ENCODE measurements around the gene CNOT6. TPM values are rescaled to one million over a fixed set of nuclear protein-coding genes. Genes with fewer than 3 reads are reported as not detected.

CNOT6 gene
- total RNA-seq, 2 experiments from 2014 or later, result 33.3 to 34.0 TPM

GRCh38 chr5:180555168-180555921, 61.2 kb downstream of the CNOT6 start:
- H3K4me3 Mint-ChIP-seq, result no peak overlapping the region
- intact Hi-C loops (cut with micrococcal nuclease), result no loop called here
- peaks cover 7% of the 10 kb centered on the region for H3K4me1 Mint-ChIP-seq (ENCODE audit: low read depth)
- H3K36me3 Mint-ChIP-seq (ENCODE audit: low read depth), result peaks cover 45% of the 10 kb centered on the region
- no peak for DNase-seq
- H3K9me3 Mint-ChIP-seq, result no peaks in the 10 kb centered on the region
- H3K27me3 Mint-ChIP-seq (ENCODE audit: low read depth), result no peaks in the 10 kb centered on the region
- H3K27ac Mint-ChIP-seq, result no peak overlapping the region
- CTCF ChIA-PET, result no interaction called here

GRCh38 chr5:180557217-180557809, 63.1 kb downstream of the CNOT6 start:
- CTCF ChIA-PET, result no interaction called here
- Mint-ChIP-seq H3K4me3 (no peak overlapping the region), H3K27ac (no peak overlapping the region), H3K27me3 (ENCODE audit: low read depth) (no peaks in the 10 kb centered on the region), H3K36me3 (ENCODE audit: low read depth) (peaks cover 48% of the 10 kb centered on the region), H3K9me3 (no peaks in the 10 kb centered on the region), H3K4me1 (ENCODE audit: low read depth) (peaks cover 18% of the 10 kb centered on the region)
- intact Hi-C loops (cut with micrococcal nuclease), result no loop called here
- DNase-seq, result no peak

GRCh38 chr5:180558232-180558631, 64.1 kb downstream of the CNOT6 start:
- no peak overlapping the region for H3K4me3 Mint-ChIP-seq
- peaks cover 44% of the 10 kb centered on the region for H3K36me3 Mint-ChIP-seq (ENCODE audit: low read depth)
- H3K27ac Mint-ChIP-seq, result no peak overlapping the region
- no peaks in the 10 kb centered on the region for H3K9me3 Mint-ChIP-seq
- no peak for DNase-seq
- intact Hi-C loops (cut with micrococcal nuclease), result no loop called here
- no peaks in the 10 kb centered on the region for H3K27me3 Mint-ChIP-seq (ENCODE audit: low read depth)
- CTCF ChIA-PET, result interaction anchor here (0.5 to 0.6 kb wide), 2 partner anchors 32 to 229 kb away, joined by 3 to 4 read pairs; no protein-coding TSS in a partner anchor
- H3K4me1 Mint-ChIP-seq (ENCODE audit: low read depth), result peaks cover 23% of the 10 kb centered on the region

- Mint-ChIP-seq H3K9me3 (no peaks in the 10 kb centered on the region), H3K4me1 (ENCODE audit: low read depth) (peaks cover 31% of the 10 kb centered on the region), H3K4me3 (no peak overlapping the region), H3K36me3 (ENCODE audit: low read depth) (peaks cover 45% of the 10 kb centered on the region), H3K27ac (no peak overlapping the region), H3K27me3 (ENCODE audit: low read depth) (no peaks in the 10 kb centered on the region)
- intact Hi-C loops (cut with micrococcal nuclease), result no loop called here
- CTCF ChIA-PET, result no interaction called here
- DNase-seq, result peak; percentile 30
Measured at GRCh38 chr5:180563994-180564393, 69.8 kb downstream of the CNOT6 start.

GRCh38 chr5:180568914-180569313, 74.7 kb downstream of the CNOT6 start:
- H3K27ac Mint-ChIP-seq, result no peak overlapping the region
- intact Hi-C loops (cut with micrococcal nuclease), result no loop called here
- no peak overlapping the region for H3K4me3 Mint-ChIP-seq
- peaks cover 43% of the 10 kb centered on the region for H3K36me3 Mint-ChIP-seq (ENCODE audit: low read depth)
- H3K9me3 Mint-ChIP-seq, result no peaks in the 10 kb centered on the region
- DNase-seq, result no peak
- peaks cover 8% of the 10 kb centered on the region for H3K4me1 Mint-ChIP-seq (ENCODE audit: low read depth)
- no peaks in the 10 kb centered on the region for H3K27me3 Mint-ChIP-seq (ENCODE audit: low read depth)
- CTCF ChIA-PET, result interaction anchor here (1.4 kb wide), 1 partner anchor 102 kb away, joined by 3 read pairs; no protein-coding TSS in a partner anchor

GRCh38 chr5:180575571-180575970, 81.4 kb downstream of the CNOT6 start:
- Mint-ChIP-seq H3K27me3 (ENCODE audit: low read depth) (no peaks in the 10 kb centered on the region), H3K9me3 (no peaks in the 10 kb centered on the region), H3K27ac (no peak overlapping the region), H3K4me3 (no peak overlapping the region), H3K4me1 (ENCODE audit: low read depth) (peaks cover 12% of the 10 kb centered on the region), H3K36me3 (ENCODE audit: low read depth) (peaks cover 33% of the 10 kb centered on the region)
- CTCF ChIA-PET, result interaction anchor here (0.6 to 1.0 kb wide), 2 partner anchors 14 to 1412 kb away, joined by 3 to 7 read pairs; no protein-coding TSS in a partner anchor
- intact Hi-C loops (cut with micrococcal nuclease), result no loop called here
- no peak for DNase-seq

- Mint-ChIP-seq H3K36me3 (ENCODE audit: low read depth) (peaks cover 15% of the 10 kb centered on the region), H3K27ac (no peak overlapping the region), H3K27me3 (ENCODE audit: low read depth) (peaks cover 2% of the 10 kb centered on the region), H3K4me3 (no peak overlapping the region), H3K9me3 (peaks cover 2% of the 10 kb centered on the region), H3K4me1 (ENCODE audit: low read depth) (peaks cover 7% of the 10 kb centered on the region)
- no peak for DNase-seq
- CTCF ChIA-PET, result interaction anchor here (1.1 kb wide), 1 partner anchor 26 kb away, joined by 3 read pairs; no protein-coding TSS in a partner anchor
- intact Hi-C loops (cut with micrococcal nuclease), result no loop called here
Measured at GRCh38 chr5:180580681-180581080, 86.5 kb downstream of the CNOT6 start.

GRCh38 chr5:180583738-180584137, 89.6 kb downstream of the CNOT6 start:
- intact Hi-C loops (cut with micrococcal nuclease), result no loop called here
- CTCF ChIA-PET, result interaction anchor here (0.6 kb wide), 1 partner anchor 21 kb away, joined by 5 read pairs; no protein-coding TSS in a partner anchor
- DNase-seq, result no peak
- no peak overlapping the region for H3K4me3 Mint-ChIP-seq
- H3K36me3 Mint-ChIP-seq (ENCODE audit: low read depth), result no peaks in the 10 kb centered on the region
- no peak overlapping the region for H3K27ac Mint-ChIP-seq
- peaks cover 2% of the 10 kb centered on the region for H3K9me3 Mint-ChIP-seq
- H3K4me1 Mint-ChIP-seq (ENCODE audit: low read depth), result no peaks in the 10 kb centered on the region
- H3K27me3 Mint-ChIP-seq (ENCODE audit: low read depth), result peaks cover 14% of the 10 kb centered on the region

GRCh38 chr5:180586204-180586603, 92.0 kb downstream of the CNOT6 start:
- H3K36me3 Mint-ChIP-seq (ENCODE audit: low read depth), result no peaks in the 10 kb centered on the region
- intact Hi-C loops (cut with micrococcal nuclease), result no loop called here

GRCh38 chr5:180586870-180587269, 92.7 kb downstream of the CNOT6 start:
- H3K27ac Mint-ChIP-seq, result no peak overlapping the region
- peaks cover 2% of the 10 kb centered on the region for H3K9me3 Mint-ChIP-seq
- no peaks in the 10 kb centered on the region for H3K36me3 Mint-ChIP-seq (ENCODE audit: low read depth)
- no peak overlapping the region for H3K4me3 Mint-ChIP-seq
- peaks cover 26% of the 10 kb centered on the region for H3K27me3 Mint-ChIP-seq (ENCODE audit: low read depth)
- CTCF ChIA-PET, result no interaction called here
- no peaks in the 10 kb centered on the region for H3K4me1 Mint-ChIP-seq (ENCODE audit: low read depth)
- no peak for DNase-seq
- intact Hi-C loops (cut with micrococcal nuclease), result no loop called here

More at GRCh38 chr5:180586204-180586603, 92.0 kb downstream of the CNOT6 start:
- CTCF ChIA-PET, result no interaction called here
- Mint-ChIP-seq H3K9me3 (peaks cover 2% of the 10 kb centered on the region), H3K4me1 (ENCODE audit: low read depth) (no peaks in the 10 kb centered on the region), H3K4me3 (no peak overlapping the region), H3K27ac (no peak overlapping the region), H3K27me3 (ENCODE audit: low read depth) (peaks cover 26% of the 10 kb centered on the region)
- no peak for DNase-seq

GRCh38 chr5:180589771-180590542, 95.8 kb downstream of the CNOT6 start:
- Mint-ChIP-seq H3K27ac (no peak overlapping the region), H3K36me3 (ENCODE audit: low read depth) (no peaks in the 10 kb centered on the region), H3K9me3 (no peaks in the 10 kb centered on the region), H3K4me3 (no peak overlapping the region), H3K27me3 (ENCODE audit: low read depth) (peaks cover 40% of the 10 kb centered on the region), H3K4me1 (ENCODE audit: low read depth) (peaks cover 4% of the 10 kb centered on the region)
- intact Hi-C loops (cut with micrococcal nuclease), result no loop called here
- DNase-seq, result no peak
- CTCF ChIA-PET, result no interaction called here

- CTCF ChIA-PET, result no interaction called here
- Mint-ChIP-seq H3K9me3 (no peaks in the 10 kb centered on the region), H3K4me3 (no peak overlapping the region), H3K36me3 (ENCODE audit: low read depth) (no peaks in the 10 kb centered on the region), H3K4me1 (ENCODE audit: low read depth) (peaks cover 4% of the 10 kb centered on the region), H3K27ac (no peak overlapping the region), H3K27me3 (ENCODE audit: low read depth) (peaks cover 40% of the 10 kb centered on the region)
- DNase-seq, result no peak
- intact Hi-C loops (cut with micrococcal nuclease), result no loop called here
Measured at GRCh38 chr5:180590543-180591310, 96.5 kb downstream of the CNOT6 start.

Data from activated naive CD4-positive, alpha-beta T cell treated with anti-CD3 and anti-CD28 coated beads for 36 hours (primary cell).